Lower lobe of right lung (tissue), 2 donors: Measurements from ENCODE around the gene TBPL1. TPM values are rescaled to one million over a fixed set of nuclear protein-coding genes. Genes with fewer than 3 reads are reported as not detected.

Experiments used
- ATAC-seq, 2 donors: fragments of 200-7000 bp; cut with Tn5 transposase; one replicate each; pipeline ENCODE4 v1.9.1; 2020 to 2022; ENCODE audit warnings: mild to moderate bottlenecking in 2 of 2, moderate library complexity in 2 of 2
- DNase-seq: peaks from one replicate; pipeline ENCODE4 v3.0.0-alpha.2; 2020
- H3K27ac ChIP-seq: fragments of 200-600 bp; one replicate; pipeline ENCODE4 v1.8.0; 2022
- H3K27me3 ChIP-seq: fragments of 200-600 bp; one replicate; pipeline ENCODE4 v1.8.0; 2022; ENCODE audit warnings: low read depth
- H3K36me3 ChIP-seq: fragments of 200-600 bp; one replicate; pipeline ENCODE4 v1.8.0; 2022; ENCODE audit warnings: mild to moderate bottlenecking
- H3K4me1 ChIP-seq: fragments of 200-600 bp; one replicate; pipeline ENCODE4 v1.8.0; 2022
- H3K4me3 ChIP-seq: fragments of 200-600 bp; one replicate; pipeline ENCODE4 v1.8.0; 2022; ENCODE audit warnings: mild to moderate bottlenecking
- H3K9me3 ChIP-seq: fragments of 200-600 bp; one replicate; pipeline ENCODE4 v1.8.0; 2022
- CTCF ChIP-seq: fragments of 200-600 bp; IDR thresholded peaks from one replicate; pipeline ENCODE4 v1.8.0; 2022; ENCODE audit warnings: antibody characterized with exemption, mild to moderate bottlenecking
- intact Hi-C: fragments of 100-400 bp; cut with DNase I; formaldehyde crosslinking; loops from one replicate; pipeline ENCODE4 v1.11.0; 2022
- total RNA-seq: library from RNA; stranded (reverse); fragmentation: NEBNext Ultra II Directional; extraction: Animal tissue kit (Norgen Biotek cat#: 25700); gene quantifications from one replicate; pipeline ENCODE4 v1.2.1, GENCODE V29; 2021
- donor health status: DM: no; HTN: yes; CAD: no; lungs with severe emphysema.

TBPL1 gene
- total RNA-seq, 1 donor from 2014 or later, result 21.1 TPM

- intact Hi-C loops, result no loop called here
- H3K9me3 ChIP-seq, result no peaks in the 10 kb centered on the region
- TF ChIP-seq CTCF, result no peak
- peaks cover 4% of the 10 kb centered on the region for H3K36me3 ChIP-seq
- H3K27ac ChIP-seq, result no peak overlapping the region
- ATAC-seq (no peak), DNase-seq (no peak)
- no peak overlapping the region for H3K4me3 ChIP-seq
- H3K27me3 ChIP-seq, result no peaks in the 10 kb centered on the region
- H3K4me1 ChIP-seq, result no peaks in the 10 kb centered on the region
Measured at GRCh38 chr6:134029495-134030455, 76.8 kb downstream of the TBPL1 start.

- H3K4me3 ChIP-seq, result no peak overlapping the region
- no peaks in the 10 kb centered on the region for H3K36me3 ChIP-seq
- no peaks in the 10 kb centered on the region for H3K4me1 ChIP-seq
- intact Hi-C loops, result no loop called here
- H3K27me3 ChIP-seq, result no peaks in the 10 kb centered on the region
- no peak for TF ChIP-seq CTCF
- H3K9me3 ChIP-seq, result no peaks in the 10 kb centered on the region
- H3K27ac ChIP-seq, result no peak overlapping the region
- no peak for DNase-seq
- ATAC-seq, result no peak
Measured at GRCh38 chr6:134031696-134032255, 78.8 kb downstream of the TBPL1 start.

DNA sequence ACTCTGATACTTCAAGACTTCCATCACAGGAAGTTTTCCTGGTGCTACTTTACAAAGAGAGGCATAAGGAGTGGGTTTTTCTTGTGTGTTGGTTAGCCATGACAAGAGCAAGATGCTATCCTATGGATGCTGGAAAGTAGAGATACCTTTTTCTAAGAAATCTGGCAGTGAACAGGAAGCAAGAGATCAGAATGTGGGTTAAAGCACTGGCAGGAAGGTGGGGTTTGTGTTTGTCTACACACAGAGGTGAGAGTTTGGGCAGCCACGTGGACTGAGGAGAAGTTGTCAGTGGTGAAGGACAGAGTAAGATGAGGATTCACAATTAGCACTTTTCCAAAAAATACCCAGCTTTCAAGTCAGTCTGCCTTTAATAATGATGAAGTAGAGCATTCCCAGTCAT is 81.5 kb downstream of the TBPL1 start:
- no peaks in the 10 kb centered on the region for H3K36me3 ChIP-seq
- no peak overlapping the region for H3K4me3 ChIP-seq
- H3K27me3 ChIP-seq, result no peaks in the 10 kb centered on the region
- intact Hi-C loops, result no loop called here
- ATAC-seq, result no peak
- TF ChIP-seq CTCF, result no peak
- no peak overlapping the region for H3K27ac ChIP-seq
- no peaks in the 10 kb centered on the region for H3K4me1 ChIP-seq
- DNase-seq, result no peak
- no peaks in the 10 kb centered on the region for H3K9me3 ChIP-seq

GRCh38 chr6:134034961-134035822 is 82.2 kb downstream of the TBPL1 start:
- no peaks in the 10 kb centered on the region for H3K4me1 ChIP-seq
- ATAC-seq (no peak), DNase-seq (no peak)
- H3K27ac ChIP-seq, result no peak overlapping the region
- TF ChIP-seq CTCF, result no peak
- no peaks in the 10 kb centered on the region for H3K9me3 ChIP-seq
- H3K27me3 ChIP-seq, result no peaks in the 10 kb centered on the region
- intact Hi-C loops, result no loop called here
- H3K36me3 ChIP-seq, result no peaks in the 10 kb centered on the region
- no peak overlapping the region for H3K4me3 ChIP-seq

DNA sequence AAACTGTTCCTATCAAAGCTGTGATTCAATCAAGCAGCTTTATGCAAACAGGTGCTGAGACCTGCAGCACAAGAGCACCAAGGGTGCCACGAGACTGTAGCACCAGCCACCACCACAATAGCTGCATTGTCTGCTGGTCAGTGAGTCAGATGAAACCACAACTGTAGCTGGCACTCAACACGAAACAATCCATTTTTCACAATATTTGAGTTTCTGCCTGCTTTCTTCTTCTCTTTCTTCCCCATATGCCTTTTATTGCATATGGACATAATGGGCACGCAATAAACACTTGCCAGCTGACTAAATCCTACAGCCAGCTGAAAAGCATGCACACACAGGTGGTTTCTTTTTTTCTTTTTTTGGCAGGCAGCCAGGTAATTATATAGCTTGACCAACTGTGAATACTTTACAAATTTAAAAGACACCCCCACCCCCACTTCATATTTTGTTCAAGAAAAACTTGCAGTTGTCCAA is 82.8 kb downstream of the TBPL1 start:
- no peaks in the 10 kb centered on the region for H3K9me3 ChIP-seq
- no peaks in the 10 kb centered on the region for H3K36me3 ChIP-seq
- H3K27ac ChIP-seq, result no peak overlapping the region
- no peaks in the 10 kb centered on the region for H3K4me1 ChIP-seq
- no peak overlapping the region for H3K4me3 ChIP-seq
- H3K27me3 ChIP-seq, result no peaks in the 10 kb centered on the region
- intact Hi-C loops, result no loop called here
- TF ChIP-seq CTCF, result no peak
- ATAC-seq (no peak), DNase-seq (no peak)
